Measurements from ENCODE around the gene RPS15. TPM values are rescaled to one million over a fixed set of nuclear protein-coding genes. Genes with fewer than 3 reads are reported as not detected.

Gene RPS15
- total RNA-seq, 1 experiment from 2014 or later = 1,862 TPM

- H3K36me3 ChIP-seq (ENCODE audit: control insufficient read depth in 1 of 2, insufficient read depth in 2 of 2, low read length in 2 of 2) = peaks cover 0 to 3% of the 10 kb centered on the region in 2 experiments; a peak in 1 of 4 replicates
- no peak overlapping the region for H3K4me2 ChIP-seq (ENCODE audit: low read length)
- H3K27ac ChIP-seq (ENCODE audit: low read depth, low read length) = no peak overlapping the region
- DNase-seq (ENCODE audit: low read depth, low spot score) = no peak
- CTCF ChIA-PET = no interaction called here
- no peaks in the 10 kb centered on the region for H3K27me3 ChIP-seq (ENCODE audit: insufficient read depth, low read length)
- POLR2A ChIA-PET = no interaction called here
- no TSS peak for BruUV-seq (replicated peaks)
- no peak overlapping the region for H3K9ac ChIP-seq (ENCODE audit: low read length)
- RAD21 ChIA-PET (ENCODE audit: low non-redundant PET in 1 of 2, low total read pairs in 2 of 2, uncharacterized antibody in 2 of 2, unreplicated experiment in 2 of 2) = no interaction called here
- no peak overlapping the region for H2AFZ ChIP-seq (ENCODE audit: low read depth, low read length, poor library complexity, severe bottlenecking)
- intact Hi-C loops (cut with micrococcal nuclease) = no loop called here
- TF ChIP-seq, protein P1, sequence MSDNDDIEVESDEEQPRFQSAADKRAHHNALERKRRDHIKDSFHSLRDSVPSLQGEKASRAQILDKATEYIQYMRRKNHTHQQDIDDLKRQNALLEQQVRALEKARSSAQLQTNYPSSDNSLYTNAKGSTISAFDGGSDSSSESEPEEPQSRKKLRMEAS (IDR thresholded peaks at IDR 0.05) = no peak
- TF ChIP-seq POLR2AphosphoS5 (IDR thresholded peaks at IDR 0.05; ENCODE audit: low read depth, low read length) (no peak), FOSL1 (IDR thresholded peaks at IDR 0.05; ENCODE audit: low read depth) (no peak), JUND (IDR thresholded peaks at IDR 0.05) (no peak), CTCF (IDR thresholded peaks at IDR 0.05 in 2 of 3, conservative IDR thresholded peaks at IDR 0.05 in 1 of 3; ENCODE audit: borderline replicate concordance in 1 of 3, insufficient read depth in 1 of 3, low read depth in 2 of 3, low read length in 2 of 3) (no peak), ELF1 (IDR thresholded peaks at IDR 0.05; ENCODE audit: borderline replicate concordance, low read depth) (no peak), POLR2A (IDR thresholded peaks at IDR 0.05; ENCODE audit: borderline replicate concordance, extremely low read depth, insufficient read depth, insufficient read length) (no peak), SP1 (IDR thresholded peaks at IDR 0.05; ENCODE audit: low read depth) (no peak), EGR1 (IDR thresholded peaks at IDR 0.05; ENCODE audit: low read depth) (no peak), CBX3 (IDR thresholded peaks at IDR 0.05; ENCODE audit: low read depth) (no peak), CEBPB (IDR thresholded peaks at IDR 0.05; ENCODE audit: low read depth) (no peak), YY1 (IDR thresholded peaks at IDR 0.05; ENCODE audit: extremely low read depth, insufficient replicate concordance, low read depth, low read length) (no peak), SIN3A (IDR thresholded peaks at IDR 0.05; ENCODE audit: low read depth) (no peak), RAD21 (IDR thresholded peaks at IDR 0.05; ENCODE audit: low read depth) (no peak), ZNF274 (IDR thresholded peaks at IDR 0.05; ENCODE audit: low read depth, low read length) (no peak), EZH2 (IDR thresholded peaks at IDR 0.05) (no peak)
- TF ChIP-seq, protein P2, sequence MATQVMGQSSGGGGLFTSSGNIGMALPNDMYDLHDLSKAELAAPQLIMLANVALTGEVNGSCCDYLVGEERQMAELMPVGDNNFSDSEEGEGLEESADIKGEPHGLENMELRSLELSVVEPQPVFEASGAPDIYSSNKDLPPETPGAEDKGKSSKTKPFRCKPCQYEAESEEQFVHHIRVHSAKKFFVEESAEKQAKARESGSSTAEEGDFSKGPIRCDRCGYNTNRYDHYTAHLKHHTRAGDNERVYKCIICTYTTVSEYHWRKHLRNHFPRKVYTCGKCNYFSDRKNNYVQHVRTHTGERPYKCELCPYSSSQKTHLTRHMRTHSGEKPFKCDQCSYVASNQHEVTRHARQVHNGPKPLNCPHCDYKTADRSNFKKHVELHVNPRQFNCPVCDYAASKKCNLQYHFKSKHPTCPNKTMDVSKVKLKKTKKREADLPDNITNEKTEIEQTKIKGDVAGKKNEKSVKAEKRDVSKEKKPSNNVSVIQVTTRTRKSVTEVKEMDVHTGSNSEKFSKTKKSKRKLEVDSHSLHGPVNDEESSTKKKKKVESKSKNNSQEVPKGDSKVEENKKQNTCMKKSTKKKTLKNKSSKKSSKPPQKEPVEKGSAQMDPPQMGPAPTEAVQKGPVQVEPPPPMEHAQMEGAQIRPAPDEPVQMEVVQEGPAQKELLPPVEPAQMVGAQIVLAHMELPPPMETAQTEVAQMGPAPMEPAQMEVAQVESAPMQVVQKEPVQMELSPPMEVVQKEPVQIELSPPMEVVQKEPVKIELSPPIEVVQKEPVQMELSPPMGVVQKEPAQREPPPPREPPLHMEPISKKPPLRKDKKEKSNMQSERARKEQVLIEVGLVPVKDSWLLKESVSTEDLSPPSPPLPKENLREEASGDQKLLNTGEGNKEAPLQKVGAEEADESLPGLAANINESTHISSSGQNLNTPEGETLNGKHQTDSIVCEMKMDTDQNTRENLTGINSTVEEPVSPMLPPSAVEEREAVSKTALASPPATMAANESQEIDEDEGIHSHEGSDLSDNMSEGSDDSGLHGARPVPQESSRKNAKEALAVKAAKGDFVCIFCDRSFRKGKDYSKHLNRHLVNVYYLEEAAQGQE (IDR thresholded peaks at IDR 0.05; ENCODE audit: low read depth) = no peak
- no peaks in the 10 kb centered on the region for H4K20me1 ChIP-seq (ENCODE audit: insufficient read depth)
- no peak for ATAC-seq
- H3K9me3 ChIP-seq (ENCODE audit: control insufficient read depth in 1 of 2, insufficient read depth in 1 of 2, low read depth in 1 of 2, low read length in 2 of 2) = no peaks in the 10 kb centered on the region
- no peak overlapping the region for H3K4me3 ChIP-seq (replicated peaks in 1 of 2; ENCODE audit: low read depth in 1 of 2, low read length in 2 of 2)
- H3K79me2 ChIP-seq (ENCODE audit: insufficient read depth, low read length) = no peaks in the 10 kb centered on the region
- no peaks in the 10 kb centered on the region for H3K9me2 ChIP-seq (ENCODE audit: insufficient read depth)
- H3K4me1 ChIP-seq (ENCODE audit: control insufficient read depth in 1 of 2, insufficient read depth in 2 of 2, low read length in 2 of 2) = peaks cover 12 to 34% of the 10 kb centered on the region in 2 experiments
Observed at GRCh38 chr19:1459479-1459878, 21.3 kb downstream of the RPS15 start.
